Measurements from ENCODE around the gene FUT8.
"Not testable (repeated sequence)": the region's sequence is repeated elsewhere in the genome, so short reads cannot be mapped to it uniquely, and the experiment has no call there.

FUT8 gene

DNA sequence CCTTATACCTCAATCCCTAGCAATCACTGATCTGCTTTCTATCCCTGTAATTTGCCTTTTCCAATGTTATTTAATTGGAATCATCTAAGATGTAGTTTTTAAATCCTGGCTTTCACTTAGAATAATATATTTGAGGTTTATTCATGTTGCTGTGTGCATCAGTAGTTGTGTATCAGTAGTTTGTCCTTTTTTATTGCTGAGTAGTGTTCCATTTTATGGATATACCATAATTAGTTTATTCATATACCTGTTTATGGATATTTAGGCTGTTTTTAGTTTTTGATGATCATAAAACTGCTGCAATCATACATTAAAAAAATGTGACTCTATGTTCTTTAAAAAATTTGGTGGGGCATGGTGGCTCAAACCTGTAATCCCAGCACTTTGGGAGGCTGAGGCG is 43.7 kb downstream of the FUT8 start:
- no peak for DNase-seq

DNA sequence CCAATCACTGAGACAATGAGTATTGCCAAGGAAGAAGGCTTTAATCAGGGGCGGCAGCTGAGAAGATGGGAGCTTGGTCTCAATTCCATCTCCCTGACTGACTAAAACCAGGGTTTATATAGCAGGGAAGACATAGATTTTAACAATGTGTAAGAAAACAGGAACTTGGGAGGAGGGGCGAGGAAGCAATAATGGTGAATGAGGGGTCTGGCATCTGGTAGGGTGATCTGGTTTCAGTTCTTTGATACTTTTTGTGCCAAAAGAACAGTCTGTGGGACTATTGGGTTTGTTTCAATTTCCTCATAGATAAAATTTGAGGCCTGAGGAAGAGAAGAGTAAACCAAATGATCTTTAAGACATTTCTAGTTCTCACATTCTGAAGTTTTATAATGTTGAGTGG is 49.2 kb downstream of the FUT8 start:
- peak; percentile 90 for DNase-seq

GRCh38 chr14:65462411-65462810 is 49.9 kb downstream of the FUT8 start:
- DNase-seq: no peak

GRCh38 chr14:65465584-65465983 is 53.1 kb downstream of the FUT8 start:
- peak; percentile 42 for DNase-seq

DNA sequence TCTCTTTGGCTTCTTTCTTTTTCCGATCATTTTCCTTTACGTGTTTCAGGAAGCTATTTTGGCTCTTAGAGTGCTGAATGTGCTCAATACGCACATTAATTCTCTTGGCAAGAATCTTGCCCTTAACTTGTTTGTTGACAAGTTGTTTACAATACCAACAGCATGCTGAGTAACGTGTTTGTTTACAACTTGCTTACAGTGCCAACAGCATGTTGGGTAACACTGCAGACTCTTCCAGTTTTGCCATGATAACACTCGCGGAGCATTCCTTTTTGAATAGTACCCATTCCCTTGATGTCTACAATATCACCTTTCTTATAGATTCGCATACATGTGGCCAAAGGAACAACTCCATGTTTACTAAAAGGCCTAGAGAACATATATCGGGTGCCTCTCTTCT is 55.4 kb downstream of the FUT8 start:
- not testable (repeated sequence) for DNase-seq

GRCh38 chr14:65469903-65470302 is 57.4 kb downstream of the FUT8 start:
- no peak for DNase-seq

GRCh38 chr14:65470404-65470880 is 57.9 kb downstream of the FUT8 start:
- DNase-seq: no peak

- no peak for DNase-seq
Measured at GRCh38 chr14:65471038-65471878, 58.7 kb downstream of the FUT8 start.

DNA sequence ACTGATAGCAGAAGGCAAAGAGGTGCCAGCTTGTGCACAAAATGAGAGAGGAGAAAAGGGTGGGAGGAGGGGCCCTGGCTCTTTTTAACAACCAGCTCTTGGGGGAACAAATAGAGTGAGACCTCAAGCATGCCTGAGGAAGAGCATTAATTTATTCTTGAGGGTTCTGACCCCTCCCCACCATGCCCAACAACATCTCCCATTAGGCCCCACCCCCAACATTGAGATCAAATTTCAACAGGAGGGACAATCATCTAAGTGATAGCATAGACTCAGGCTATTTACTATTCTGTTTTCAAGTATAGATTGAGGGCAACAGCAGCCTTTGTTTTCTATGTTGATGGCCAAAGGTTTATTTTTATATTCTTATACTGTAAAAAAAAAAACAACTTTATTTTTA is 59.7 kb downstream of the FUT8 start:
- DNase-seq: peak; percentile 71

DNA sequence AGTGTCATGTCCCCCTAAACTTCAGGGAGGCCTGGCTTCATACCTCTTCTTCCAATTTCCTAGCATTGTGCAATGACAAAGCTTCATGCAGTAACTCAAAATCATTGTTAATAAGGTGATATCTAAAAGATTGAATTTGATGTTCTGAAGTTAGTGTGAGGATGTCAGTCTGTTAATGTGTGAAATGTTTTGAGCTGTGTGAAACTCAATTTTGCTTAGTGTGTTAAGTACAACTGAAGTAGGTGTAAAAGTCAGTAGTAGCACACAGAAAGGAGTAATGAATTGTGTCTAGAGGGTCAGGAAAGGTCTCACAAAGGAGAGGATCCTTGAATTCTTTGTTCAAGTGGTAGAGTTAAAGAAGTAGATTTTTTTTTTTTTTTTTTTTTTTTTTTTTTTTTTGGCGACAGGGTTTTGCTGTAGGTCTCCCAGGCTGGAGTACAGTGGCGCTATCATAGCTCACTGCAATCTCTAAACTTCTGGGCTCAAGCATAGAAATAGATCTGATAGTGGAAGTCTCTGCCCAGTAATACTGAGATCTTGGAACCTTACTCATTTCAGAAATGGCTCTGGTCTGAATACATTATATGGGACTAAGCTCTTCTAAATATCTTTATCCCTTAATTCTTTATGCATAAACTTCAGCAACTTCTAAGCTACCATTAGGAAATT is 63.9 kb downstream of the FUT8 start:
- DNase-seq: no peak

GRCh38 chr14:65476942-65477318 is 64.4 kb downstream of the FUT8 start:
- no peak for DNase-seq

DNA sequence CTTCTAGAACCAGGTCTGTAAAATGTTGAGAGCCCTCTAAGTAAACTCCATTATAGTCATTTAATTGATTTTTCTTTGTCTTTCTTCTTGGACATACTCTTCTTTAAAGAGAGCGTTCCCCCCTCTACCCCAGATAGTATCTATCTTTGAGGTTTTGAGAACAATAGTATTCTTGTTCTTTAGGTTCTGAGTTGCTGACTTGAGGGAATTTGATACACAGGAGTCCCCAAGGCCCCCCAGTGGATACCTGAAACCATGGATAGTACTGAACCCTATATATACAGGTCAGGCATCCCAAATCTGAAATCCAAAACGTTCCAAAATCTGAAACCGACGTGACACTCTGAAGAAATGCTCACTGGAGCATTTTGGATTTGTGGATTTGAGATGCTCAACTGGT is 65.5 kb downstream of the FUT8 start:
- DNase-seq: no peak

GRCh38 chr14:65478596-65478995 is 66.1 kb downstream of the FUT8 start:
- DNase-seq: no peak

DNA sequence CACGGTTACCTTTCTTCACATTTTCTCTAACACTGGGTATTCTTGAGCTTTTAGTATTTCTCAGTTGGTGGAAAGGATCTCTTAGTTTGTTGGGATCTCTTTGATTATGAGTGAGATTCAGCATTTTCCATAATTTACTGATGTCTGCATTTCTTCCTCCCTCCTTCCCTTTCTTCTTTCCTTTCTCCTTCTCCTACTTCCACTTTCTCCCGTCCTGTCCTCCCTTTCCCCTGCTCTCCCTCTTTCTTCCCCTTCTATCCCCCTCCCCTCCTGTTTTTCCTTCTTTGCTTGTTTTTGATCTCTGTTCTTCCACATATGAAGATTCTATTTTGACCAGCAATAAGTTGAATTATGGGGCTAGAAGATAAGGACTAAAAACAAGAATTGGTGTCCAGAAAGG is 66.9 kb downstream of the FUT8 start:
- DNase-seq: no peak

DNA sequence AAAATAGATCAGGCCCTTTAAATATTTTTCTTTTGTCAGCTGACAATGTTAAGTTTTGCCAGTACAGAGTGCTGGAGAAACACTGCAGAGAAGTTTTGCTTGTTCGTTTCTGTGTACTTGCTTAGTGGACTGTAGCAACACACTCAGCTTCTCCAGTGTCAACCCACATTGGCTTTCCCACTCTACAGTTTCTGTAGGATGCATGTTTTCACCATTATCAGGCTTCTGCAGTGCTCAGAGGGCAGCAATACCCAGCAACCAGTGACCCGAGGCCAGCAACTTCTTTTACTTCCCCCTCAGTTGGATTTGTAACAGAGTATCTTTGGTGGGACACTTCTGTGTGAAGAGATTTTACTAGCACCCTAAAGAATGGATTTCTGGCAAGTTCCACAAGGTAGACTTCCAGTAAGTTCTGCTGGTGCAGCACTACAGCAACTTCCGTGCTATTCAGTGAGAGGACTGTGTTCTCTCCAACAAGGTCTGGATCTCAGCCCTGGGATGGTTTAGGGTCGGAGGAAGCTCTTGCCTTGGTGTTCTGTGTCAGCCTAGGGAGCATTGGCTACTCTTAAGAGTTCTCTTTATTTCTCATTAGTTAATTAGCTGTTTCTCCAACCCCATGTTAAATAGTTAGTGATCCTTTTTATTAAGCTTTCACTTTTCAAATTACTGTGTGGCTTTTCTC is 70.4 kb downstream of the FUT8 start:
- DNase-seq: no peak

- DNase-seq: no peak
Measured at GRCh38 chr14:65483647-65484046, 71.1 kb downstream of the FUT8 start.

DNA sequence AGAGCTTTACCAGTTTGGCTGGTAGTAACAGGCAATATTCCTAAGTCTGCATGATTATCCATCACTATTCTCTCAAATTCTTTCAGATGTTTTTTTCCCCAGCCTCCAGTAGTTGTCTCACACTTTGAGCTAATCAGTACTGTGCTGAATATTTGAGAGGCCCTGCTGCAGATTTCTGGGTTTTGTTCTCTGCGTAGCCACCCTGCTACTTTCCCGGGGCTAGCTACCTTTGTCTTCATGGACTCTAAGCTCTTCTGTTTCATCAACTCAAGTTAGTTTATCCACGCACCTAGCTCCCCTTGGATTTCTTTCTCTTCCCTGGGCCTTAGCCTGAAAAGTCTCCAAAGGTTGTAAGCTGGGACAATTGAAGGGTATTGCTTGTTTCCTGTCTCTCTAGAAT is 73.0 kb downstream of the FUT8 start:
- no peak for DNase-seq

DNA sequence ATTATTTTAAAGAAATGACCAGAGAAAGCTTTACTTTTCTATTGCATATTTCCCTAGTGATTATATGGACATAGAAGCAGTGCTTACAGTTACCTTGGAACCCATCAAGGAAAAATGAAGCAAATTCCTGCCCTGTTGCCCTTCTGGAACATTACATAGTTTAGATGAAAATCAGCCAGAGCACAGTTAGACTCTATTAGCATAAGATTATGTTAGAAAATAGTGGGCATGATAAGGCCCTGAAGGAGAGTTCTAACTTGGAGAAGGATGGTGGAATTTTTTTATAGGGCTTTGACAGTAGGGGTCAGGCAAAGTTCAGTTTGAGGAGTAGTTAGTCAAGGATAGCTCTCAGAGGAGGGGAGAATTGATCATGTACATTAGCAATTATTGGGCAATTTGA is 74.3 kb downstream of the FUT8 start:
- DNase-seq: no peak

GRCh38 chr14:65487783-65488494 is 75.4 kb downstream of the FUT8 start:
- no peak for DNase-seq

DNA sequence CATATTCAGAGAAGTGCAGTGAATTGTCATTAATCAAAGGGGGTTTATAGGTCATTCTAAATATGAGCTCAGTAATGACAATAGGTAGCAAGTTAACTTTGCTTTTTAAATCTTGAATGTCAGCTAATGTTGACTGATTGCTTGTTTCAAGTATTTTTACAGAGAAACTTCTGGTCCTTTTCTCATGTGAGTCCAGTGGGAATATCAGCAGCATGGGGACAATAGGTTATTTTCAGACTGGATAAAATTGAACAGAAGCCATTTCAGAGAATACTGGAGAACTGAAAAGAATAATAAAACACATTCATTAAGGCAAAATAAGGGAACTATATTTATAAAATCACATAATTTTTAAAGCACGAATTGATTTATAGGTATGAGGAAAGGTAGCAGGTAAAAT is 78.7 kb downstream of the FUT8 start:
- DNase-seq: no peak

GRCh38 chr14:65492266-65492665 is 79.7 kb downstream of the FUT8 start:
- DNase-seq: no peak

DNA sequence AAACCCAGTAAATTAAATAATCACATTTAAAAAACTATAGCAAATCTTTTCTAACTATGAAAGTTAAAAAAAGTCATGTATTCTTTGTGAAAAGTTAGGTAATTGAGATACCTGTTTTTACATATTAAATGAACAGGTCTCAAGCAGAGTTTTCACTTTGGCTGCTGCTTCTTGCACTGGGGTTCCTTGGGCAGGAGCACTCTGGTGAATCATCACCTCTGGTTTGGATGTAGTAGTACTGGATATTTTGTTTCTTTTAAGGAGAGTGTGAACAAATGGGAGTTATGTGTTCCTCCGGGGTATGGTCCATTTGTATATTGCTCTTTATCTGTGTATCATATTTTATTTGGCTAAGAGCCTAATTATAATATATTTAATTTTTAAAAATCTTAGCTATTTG is 82.7 kb downstream of the FUT8 start:
- no peak for DNase-seq
